ENCODE results near the gene TRIM69.

TRIM69 gene

DNA sequence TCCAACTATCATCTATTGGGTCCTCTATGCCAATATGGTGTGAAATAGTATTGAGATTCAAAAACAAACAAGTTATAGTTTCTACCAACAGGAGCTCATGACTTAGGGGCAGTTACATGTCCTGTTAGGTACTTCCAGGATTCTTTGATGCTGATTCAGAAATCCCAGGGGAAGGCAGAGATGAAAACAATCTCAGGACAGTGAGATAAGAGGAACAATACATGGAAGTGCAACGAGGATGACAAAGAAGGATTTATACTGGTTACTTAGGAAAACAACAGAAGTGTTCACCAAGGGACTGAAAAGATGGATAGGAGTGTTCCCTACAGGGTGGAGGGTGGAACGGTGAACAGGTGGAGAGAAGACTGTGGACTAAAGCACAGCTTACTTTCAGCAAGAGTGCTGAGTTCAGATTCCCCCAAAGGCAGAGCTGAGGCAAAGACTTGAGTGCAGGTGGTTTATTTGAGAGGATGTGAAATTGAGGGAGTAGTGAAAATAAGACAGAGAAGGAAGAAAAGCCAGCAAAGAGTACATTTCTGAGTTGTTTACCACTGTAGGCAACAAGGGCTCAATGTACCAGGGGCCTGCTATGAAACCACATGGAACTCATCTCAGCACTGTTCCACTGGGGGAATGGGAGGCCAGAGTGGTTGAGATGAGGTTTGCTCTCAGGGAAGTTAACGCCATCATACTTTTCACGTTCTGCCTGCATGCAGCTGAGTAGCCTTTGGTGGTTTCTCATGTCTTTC, 68.1 kb downstream of the TRIM69 start:
- no peak for DNase-seq (ENCODE audit: low spot score)

DNA sequence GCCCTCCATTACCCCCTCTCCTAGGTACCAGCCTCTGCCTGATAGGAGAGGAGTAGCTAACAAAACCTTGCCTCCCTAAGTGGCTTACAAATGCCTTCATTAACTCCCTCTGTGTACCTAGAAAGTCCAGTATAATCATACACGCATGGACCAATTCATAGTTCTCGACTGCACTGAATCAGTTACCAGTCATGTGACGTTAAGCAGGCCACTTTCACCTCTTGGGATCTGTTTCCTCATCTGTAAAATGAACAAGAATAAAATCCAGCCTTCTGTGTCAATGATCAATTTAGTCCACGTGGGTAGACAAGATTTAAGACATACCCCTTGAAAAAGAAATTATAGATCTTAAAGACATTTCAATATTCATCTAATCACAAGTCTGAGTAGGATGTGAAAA, 72.2 kb downstream of the TRIM69 start:
- DNase-seq (ENCODE audit: low spot score), result no peak

DNA sequence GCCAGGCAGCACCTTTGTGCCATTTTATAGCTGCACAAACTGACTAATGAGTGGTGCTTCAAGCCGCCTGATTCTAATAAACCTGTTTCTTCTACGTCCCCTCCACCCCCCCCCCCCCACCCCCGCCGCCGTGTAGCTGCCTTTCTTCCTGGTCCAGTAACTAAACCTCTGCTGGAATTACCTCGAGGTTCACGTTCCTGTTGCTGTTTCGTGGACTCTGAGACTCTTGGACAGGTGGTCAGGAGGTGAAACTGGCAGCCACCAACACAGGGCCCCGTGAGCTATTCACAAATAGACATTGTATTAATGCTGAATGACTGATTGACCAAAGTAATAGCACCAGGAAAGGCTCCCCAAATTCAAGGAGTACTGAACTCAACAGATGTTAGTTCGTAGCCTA, 73.9 kb downstream of the TRIM69 start:
- DNase-seq (ENCODE audit: low spot score), result no peak

DNA sequence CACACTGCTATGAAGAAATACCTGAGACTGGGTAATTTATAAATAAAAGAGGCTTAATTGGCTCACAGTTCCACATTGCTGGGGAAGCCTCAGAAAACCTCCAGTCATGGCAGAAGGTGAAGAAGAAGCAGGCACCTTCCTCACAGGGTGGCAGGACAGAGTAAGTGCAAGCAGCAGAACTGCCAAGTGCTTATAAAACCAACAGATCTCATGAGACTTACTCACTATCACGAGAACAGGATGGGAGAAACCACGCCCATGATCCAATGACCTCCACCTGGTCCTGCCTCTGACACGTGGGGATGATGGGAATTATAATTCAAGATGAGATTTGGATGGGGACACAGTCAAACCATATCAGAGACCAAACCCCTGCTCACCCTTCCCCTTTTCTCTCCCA, 75.0 kb downstream of the TRIM69 start:
- no peak for DNase-seq (ENCODE audit: low spot score)

DNA sequence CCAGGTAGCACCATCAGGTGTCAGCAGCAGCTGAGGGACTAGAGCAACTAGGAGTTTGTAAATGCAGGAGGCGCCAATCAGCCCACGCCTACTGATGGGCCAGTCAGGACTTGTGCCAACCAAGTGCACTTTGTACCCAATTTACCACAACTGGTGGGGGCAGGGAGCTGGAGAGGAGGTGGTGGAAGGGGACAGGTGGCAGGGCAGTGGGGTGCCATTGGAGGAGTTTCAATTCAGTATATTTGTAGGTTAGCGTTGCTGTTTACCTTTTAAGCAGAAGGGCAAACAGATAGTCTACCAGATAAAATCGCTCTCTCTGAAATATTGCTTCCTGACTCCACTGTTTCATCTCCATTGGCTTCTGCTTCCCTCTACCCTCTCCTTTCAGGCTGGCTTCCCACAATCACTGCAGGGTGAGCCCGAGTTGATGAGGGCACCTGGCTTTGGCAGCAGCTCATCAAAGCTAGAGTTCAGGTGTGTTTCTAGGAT, 75.7 kb downstream of the TRIM69 start:
- DNase-seq (ENCODE audit: low spot score), result no peak

DNA sequence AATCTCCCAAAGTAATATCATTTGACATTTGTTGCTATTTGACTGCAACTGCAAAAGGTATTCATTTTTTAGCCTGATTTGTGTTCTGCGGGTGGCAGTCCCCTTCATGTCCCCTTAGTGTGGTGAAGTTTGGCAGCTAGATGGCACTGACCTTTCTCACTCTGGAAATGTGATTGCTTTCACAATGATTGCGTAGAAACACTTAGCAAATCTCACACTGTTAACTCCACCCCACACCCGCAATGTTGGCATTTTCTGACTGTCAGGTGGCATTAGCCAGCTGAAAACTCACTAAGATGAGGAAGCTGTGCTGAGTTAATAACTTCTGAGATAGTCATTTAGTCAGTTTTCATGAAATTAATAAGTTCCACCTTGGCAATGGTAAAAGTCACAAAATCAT, 76.9 kb downstream of the TRIM69 start:
- no peak for DNase-seq (ENCODE audit: low spot score)
